Activated T-helper 1 cell treated with anti-CD3 and anti-CD28 coated beads, Interleukin-12 subunit alpha, Interleukin-12 subunit beta, Interleukin-2, Interleukin-4 antibody, amounts not matched to agents 30 ng/mL and 10 ng/mL and 1 ng/mL, durations not matched to agents 14 hours and 24 hours and 36 hours (primary cell): Measurements from ENCODE around the gene SLC35A5. TPM values are rescaled to one million over a fixed set of nuclear protein-coding genes. Genes with fewer than 3 reads are reported as not detected.

Experiments used
- DNase-seq: peaks from one replicate; pipeline ENCODE4 v3.0.0; 2021; ENCODE audit warnings: low spot score
- H3K27ac Mint-ChIP-seq: one replicate; pipeline ENCODE4 v1.8.0; 2021; ENCODE audit warnings: mild to moderate bottlenecking, mixed read lengths
- H3K27me3 Mint-ChIP-seq: one replicate; pipeline ENCODE4 v1.8.0; 2022; ENCODE audit warnings: mild to moderate bottlenecking, moderate library complexity, mixed read lengths; ENCODE audit not compliant: insufficient read depth
- H3K36me3 Mint-ChIP-seq: one replicate; pipeline ENCODE4 v1.8.0; 2021; ENCODE audit warnings: low read depth, mixed read lengths
- H3K4me1 Mint-ChIP-seq: one replicate; pipeline ENCODE4 v1.8.0; 2021; ENCODE audit warnings: low read depth, mixed read lengths
- H3K4me3 Mint-ChIP-seq: one replicate; pipeline ENCODE4 v1.8.0; 2021; ENCODE audit warnings: mild to moderate bottlenecking, moderate library complexity, mixed read lengths
- H3K9me3 Mint-ChIP-seq: one replicate; pipeline ENCODE4 v1.8.0; 2021; ENCODE audit warnings: mixed read lengths
- intact Hi-C: fragments of 100-400 bp; cut with micrococcal nuclease; formaldehyde crosslinking; loops from one replicate; pipeline ENCODE4 v1.15.1; 2024
- total RNA-seq: library from RNA; stranded (reverse); gene quantifications from 2 replicates; pipeline ENCODE4 v1.2.3, GENCODE V29; 2022

SLC35A5 gene
- total RNA-seq, 1 donor from 2014 or later, result 15.5 TPM

- peaks cover 7% of the 10 kb centered on the region for H3K27me3 Mint-ChIP-seq
- peaks cover 2% of the 10 kb centered on the region for H3K36me3 Mint-ChIP-seq
- H3K27ac Mint-ChIP-seq, result no peak overlapping the region
- intact Hi-C loops, result no loop called here
- peaks cover 5% of the 10 kb centered on the region for H3K4me1 Mint-ChIP-seq
- H3K4me3 Mint-ChIP-seq, result no peak overlapping the region
- no peak for DNase-seq
- H3K9me3 Mint-ChIP-seq, result no peaks in the 10 kb centered on the region
Measured at GRCh38 chr3:112610121-112610520, 48.3 kb downstream of the SLC35A5 start.

DNA sequence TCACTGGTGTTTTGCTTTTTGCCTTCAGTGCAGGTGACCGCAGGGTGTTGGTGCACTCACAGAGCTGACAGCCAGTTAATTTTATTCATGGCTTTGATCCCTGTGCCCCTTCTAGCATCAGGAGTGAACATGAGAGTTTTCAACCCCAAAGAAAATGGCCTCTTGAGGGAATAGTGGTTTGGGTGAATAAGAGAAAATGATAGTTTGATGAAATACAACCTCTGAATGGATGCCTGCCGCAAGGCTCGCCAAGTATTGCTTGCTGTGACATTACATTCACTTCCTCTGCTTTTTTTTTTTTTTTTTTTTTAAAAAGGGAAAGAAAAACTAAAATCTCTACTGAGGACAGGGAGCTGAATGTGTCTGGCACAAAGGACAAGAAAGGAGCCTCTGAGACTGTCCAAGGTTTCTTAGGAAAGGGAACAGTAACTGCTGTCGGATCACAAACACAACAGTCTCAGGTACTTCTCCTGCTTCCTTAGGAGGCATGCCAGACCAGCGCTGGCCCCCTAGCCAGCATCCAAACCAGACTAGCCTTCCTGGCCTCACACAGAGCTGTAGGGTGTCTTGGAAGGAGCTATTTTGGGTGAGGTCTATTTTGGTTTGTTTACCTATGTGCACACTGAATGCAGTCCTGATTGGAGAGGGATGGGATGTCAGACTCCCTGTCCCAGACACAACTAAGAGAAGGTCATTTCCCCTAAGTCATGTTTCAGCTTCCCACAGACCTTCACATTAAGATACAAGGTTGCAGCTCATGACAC lies 50.1 kb downstream of the SLC35A5 start:
- no peak overlapping the region for H3K27ac Mint-ChIP-seq
- no peak overlapping the region for H3K4me3 Mint-ChIP-seq
- peaks cover 7% of the 10 kb centered on the region for H3K4me1 Mint-ChIP-seq
- peaks cover 7% of the 10 kb centered on the region for H3K27me3 Mint-ChIP-seq
- DNase-seq, result no peak
- H3K36me3 Mint-ChIP-seq, result peaks cover 2% of the 10 kb centered on the region
- H3K9me3 Mint-ChIP-seq, result no peaks in the 10 kb centered on the region
- intact Hi-C loops, result no loop called here

- H3K36me3 Mint-ChIP-seq, result peaks cover 2% of the 10 kb centered on the region
- no peaks in the 10 kb centered on the region for H3K9me3 Mint-ChIP-seq
- H3K4me3 Mint-ChIP-seq, result no peak overlapping the region
- peaks cover 14% of the 10 kb centered on the region for H3K4me1 Mint-ChIP-seq
- H3K27ac Mint-ChIP-seq, result no peak overlapping the region
- H3K27me3 Mint-ChIP-seq, result peaks cover 2% of the 10 kb centered on the region
- intact Hi-C loops, result no loop called here
- no peak for DNase-seq
Measured at GRCh38 chr3:112615989-112616731, 54.3 kb downstream of the SLC35A5 start.

DNA sequence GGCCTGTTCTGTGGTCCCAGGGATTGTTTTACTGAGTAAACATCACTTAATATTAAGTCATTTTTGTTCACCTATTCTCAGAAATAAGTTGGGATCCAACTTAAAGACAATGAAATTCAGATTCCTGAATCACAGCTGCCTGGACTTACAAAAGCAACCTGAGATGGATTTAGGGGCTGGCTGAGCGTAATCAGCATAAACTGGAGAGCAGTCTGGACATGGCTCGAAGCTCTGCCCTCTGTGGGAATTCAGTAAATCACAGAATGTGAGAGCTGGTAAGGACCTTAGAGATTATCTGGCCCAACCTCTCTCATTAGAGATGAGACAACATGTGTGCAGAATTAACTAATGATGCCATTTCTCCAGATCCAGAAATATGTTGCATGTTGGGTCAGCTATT lies 55.4 kb downstream of the SLC35A5 start:
- Mint-ChIP-seq H3K36me3 (peaks cover 2% of the 10 kb centered on the region), H3K4me1 (peaks cover 14% of the 10 kb centered on the region), H3K9me3 (no peaks in the 10 kb centered on the region), H3K27ac (no peak overlapping the region), H3K4me3 (no peak overlapping the region), H3K27me3 (peaks cover 1% of the 10 kb centered on the region)
- DNase-seq, result no peak
- intact Hi-C loops, result no loop called here

DNA sequence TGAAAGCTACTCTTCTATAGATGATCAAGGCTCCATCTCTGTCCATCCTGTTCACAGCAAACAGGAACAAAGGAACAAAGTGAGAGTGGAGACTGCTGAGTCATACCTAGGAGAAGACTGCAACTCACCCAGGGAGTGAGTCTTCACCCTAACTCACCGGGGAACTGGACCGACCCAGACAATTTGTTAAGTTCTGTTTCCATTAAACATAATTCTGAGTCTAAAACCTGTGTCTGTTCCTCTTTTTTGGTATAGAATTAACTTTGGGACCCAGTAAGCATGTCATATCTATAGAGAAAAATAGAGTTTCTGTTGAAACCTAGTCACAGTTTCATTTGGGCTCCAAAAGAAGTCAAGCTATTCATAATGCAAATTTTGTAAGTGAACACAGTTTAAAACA lies 57.5 kb downstream of the SLC35A5 start:
- Mint-ChIP-seq H3K36me3 (peaks cover 2% of the 10 kb centered on the region), H3K4me1 (peaks cover 14% of the 10 kb centered on the region), H3K27ac (no peak overlapping the region), H3K4me3 (no peak overlapping the region), H3K9me3 (no peaks in the 10 kb centered on the region), H3K27me3 (no peaks in the 10 kb centered on the region)
- intact Hi-C loops, result no loop called here
- no peak for DNase-seq

GRCh38 chr3:112623213-112623612 lies 61.4 kb downstream of the SLC35A5 start:
- H3K9me3 Mint-ChIP-seq, result no peaks in the 10 kb centered on the region
- H3K36me3 Mint-ChIP-seq, result no peaks in the 10 kb centered on the region
- intact Hi-C loops, result no loop called here
- H3K4me1 Mint-ChIP-seq, result peaks cover 8% of the 10 kb centered on the region
- DNase-seq, result no peak
- H3K27ac Mint-ChIP-seq, result no peak overlapping the region
- H3K4me3 Mint-ChIP-seq, result no peak overlapping the region
- H3K27me3 Mint-ChIP-seq, result peaks cover 2% of the 10 kb centered on the region

DNA sequence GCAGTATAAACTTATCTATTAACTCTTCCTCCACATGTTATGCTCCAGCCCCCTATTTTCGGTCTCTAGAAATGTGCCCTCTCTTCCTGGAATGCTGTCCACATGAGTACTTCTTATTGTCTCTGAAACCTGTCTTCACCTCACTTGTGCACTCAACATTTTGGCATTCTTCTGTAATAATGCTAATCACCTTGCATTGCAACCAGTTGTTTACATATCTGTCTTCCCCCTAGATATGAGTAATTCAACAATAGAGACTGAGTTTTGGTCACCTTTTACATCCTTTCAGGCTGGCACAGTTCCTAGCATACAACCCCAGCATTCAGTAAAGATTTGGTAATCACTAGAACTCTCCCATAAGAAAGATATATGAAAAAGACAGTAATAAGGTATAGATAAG lies 61.9 kb downstream of the SLC35A5 start:
- Mint-ChIP-seq H3K4me3 (no peak overlapping the region), H3K9me3 (no peaks in the 10 kb centered on the region), H3K4me1 (peaks cover 8% of the 10 kb centered on the region), H3K27ac (no peak overlapping the region), H3K36me3 (no peaks in the 10 kb centered on the region), H3K27me3 (peaks cover 2% of the 10 kb centered on the region)
- no peak for DNase-seq
- intact Hi-C loops, result no loop called here

DNA sequence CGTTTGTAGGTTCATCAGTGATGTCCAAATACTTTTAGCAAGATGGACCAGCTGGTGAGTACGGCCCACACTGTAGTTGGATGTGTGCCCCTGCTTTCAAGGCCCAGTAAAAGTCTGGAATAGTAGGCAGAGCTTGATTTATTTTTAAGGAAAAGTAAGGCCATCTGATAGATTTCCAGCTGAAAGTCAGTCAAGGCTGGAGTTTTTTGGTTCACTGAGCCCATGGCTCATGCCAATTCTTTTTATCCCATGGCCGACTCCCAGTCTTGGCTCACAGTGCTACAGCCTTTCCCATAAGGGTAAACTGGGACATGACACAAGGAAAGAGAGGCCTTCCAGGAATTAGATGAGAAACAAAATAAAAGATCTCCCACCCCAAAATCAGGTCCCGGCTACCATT lies 65.6 kb downstream of the SLC35A5 start:
- Mint-ChIP-seq H3K9me3 (no peaks in the 10 kb centered on the region), H3K27ac (no peak overlapping the region), H3K4me3 (no peak overlapping the region), H3K27me3 (peaks cover 2% of the 10 kb centered on the region), H3K36me3 (no peaks in the 10 kb centered on the region), H3K4me1 (peaks cover 6% of the 10 kb centered on the region)
- no peak for DNase-seq
- intact Hi-C loops, result no loop called here

DNA sequence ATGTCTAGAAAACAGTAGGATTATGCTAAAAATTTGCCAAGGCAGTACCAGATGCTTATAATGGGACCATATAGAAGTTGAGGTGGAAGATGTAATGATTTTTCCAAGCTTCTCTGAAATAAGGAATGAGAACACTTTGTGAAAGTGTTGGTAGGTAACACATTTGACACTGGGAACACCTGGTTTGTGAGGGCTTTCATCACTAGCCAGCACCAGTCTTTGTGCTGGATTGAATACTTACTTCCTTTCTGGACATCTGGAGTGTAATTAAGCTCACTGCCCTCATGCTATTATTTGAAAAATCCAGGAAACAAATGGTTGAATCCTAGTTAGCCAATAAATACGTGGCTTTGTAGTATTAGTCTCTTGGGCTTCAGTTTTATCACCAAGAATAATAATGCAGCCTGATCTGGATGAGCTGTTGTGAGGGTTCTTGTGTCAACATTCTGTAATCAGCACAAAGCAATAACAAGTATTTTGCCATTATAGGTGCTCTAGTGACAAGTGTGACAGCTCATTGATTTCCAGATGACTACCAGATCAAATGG lies 66.1 kb downstream of the SLC35A5 start:
- Mint-ChIP-seq H3K27me3 (peaks cover 2% of the 10 kb centered on the region), H3K27ac (no peak overlapping the region), H3K36me3 (no peaks in the 10 kb centered on the region), H3K9me3 (no peaks in the 10 kb centered on the region), H3K4me1 (peaks cover 6% of the 10 kb centered on the region), H3K4me3 (no peak overlapping the region)
- DNase-seq, result no peak
- intact Hi-C loops, result no loop called here

DNA sequence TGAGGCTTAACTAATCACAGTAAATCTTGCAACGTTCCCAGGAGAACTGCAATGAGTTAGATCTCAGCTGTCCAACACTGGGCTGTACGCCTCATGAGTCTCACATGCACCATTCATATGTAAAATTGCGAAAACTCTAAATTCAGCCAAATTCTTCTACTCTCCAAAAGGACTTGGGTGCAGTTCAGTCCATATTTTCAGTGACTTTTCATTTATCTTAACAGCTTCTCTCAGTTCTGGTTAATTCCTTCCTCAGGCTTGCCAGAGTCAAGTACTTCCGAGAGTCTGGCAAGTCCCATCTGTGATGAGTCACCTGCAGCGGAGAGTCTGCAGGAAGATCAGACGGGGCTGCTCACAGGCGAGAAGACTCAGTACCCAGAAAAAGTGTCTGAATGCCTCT lies 67.6 kb downstream of the SLC35A5 start:
- H3K4me1 Mint-ChIP-seq, result peaks cover 10% of the 10 kb centered on the region
- peaks cover under 1% of the 10 kb centered on the region for H3K27me3 Mint-ChIP-seq
- no peak overlapping the region for H3K27ac Mint-ChIP-seq
- no peaks in the 10 kb centered on the region for H3K36me3 Mint-ChIP-seq
- no peak overlapping the region for H3K4me3 Mint-ChIP-seq
- DNase-seq, result peak; percentile 12
- no peaks in the 10 kb centered on the region for H3K9me3 Mint-ChIP-seq
- intact Hi-C loops, result no loop called here

DNA sequence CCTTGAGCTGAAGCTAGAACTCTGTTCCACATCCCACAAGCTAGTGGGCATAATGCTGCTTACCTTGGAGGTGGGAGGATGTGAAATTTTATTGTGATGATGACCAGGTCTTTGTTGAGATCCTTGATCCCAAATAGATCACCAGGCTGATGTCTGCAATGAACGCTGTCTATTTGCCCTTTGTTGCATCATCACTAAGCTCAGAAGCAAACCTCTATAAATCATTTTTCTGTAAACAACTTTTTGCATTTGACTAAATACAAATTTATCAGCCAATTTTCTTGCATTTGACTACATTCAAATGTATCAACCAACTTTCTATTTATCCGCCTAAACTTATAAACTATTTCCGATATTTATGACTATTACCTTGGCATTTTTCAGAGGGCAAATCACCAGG lies 69.4 kb downstream of the SLC35A5 start:
- no peaks in the 10 kb centered on the region for H3K36me3 Mint-ChIP-seq
- no peaks in the 10 kb centered on the region for H3K27me3 Mint-ChIP-seq
- no peak overlapping the region for H3K4me3 Mint-ChIP-seq
- peaks cover 29% of the 10 kb centered on the region for H3K4me1 Mint-ChIP-seq
- no peak overlapping the region for H3K27ac Mint-ChIP-seq
- DNase-seq, result no peak
- H3K9me3 Mint-ChIP-seq, result no peaks in the 10 kb centered on the region
- intact Hi-C loops, result no loop called here

DNA sequence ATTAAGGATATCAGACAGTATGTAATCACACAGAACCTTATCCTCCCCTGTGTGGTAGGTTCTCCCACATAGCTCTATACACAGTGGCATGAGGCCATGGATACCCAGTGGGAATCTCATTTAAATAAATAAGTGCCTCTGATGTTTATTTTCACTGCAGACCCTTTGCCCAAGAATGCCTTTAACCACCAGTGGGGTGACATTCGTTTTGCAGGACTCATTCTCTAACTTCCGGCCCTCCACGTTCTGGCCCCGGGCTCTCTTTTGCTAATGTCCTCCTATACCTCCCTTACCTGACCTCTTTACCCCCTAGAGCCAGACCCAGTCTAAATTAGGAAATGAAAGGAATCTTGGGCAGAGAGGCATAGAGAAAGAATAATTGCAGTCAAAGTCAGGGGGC lies 70.8 kb downstream of the SLC35A5 start:
- no peaks in the 10 kb centered on the region for H3K9me3 Mint-ChIP-seq
- no peaks in the 10 kb centered on the region for H3K27me3 Mint-ChIP-seq
- no peaks in the 10 kb centered on the region for H3K36me3 Mint-ChIP-seq
- no peak overlapping the region for H3K27ac Mint-ChIP-seq
- no peak overlapping the region for H3K4me3 Mint-ChIP-seq
- peaks cover 29% of the 10 kb centered on the region for H3K4me1 Mint-ChIP-seq
- intact Hi-C loops, result no loop called here
- DNase-seq, result no peak

DNA sequence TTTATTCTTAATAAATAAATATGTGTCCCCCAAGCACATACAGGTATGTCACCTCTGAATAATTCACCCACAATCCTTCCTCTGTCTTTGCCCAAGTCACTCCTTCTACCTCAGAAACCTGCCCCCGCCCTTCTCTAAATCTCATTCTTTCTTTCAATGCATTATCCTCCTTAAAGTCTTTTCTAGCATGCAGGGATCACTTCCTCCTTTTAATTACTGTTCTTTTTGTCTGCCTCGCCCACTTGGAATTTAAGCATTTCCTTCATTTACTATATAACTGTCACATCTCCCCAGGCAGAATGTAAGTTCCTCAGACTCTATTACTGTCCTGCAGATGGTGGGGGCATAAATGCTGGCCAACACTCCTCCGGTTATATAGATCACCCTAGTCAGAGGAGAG lies 71.3 kb downstream of the SLC35A5 start:
- no peak overlapping the region for H3K4me3 Mint-ChIP-seq
- no peak overlapping the region for H3K27ac Mint-ChIP-seq
- intact Hi-C loops, result no loop called here
- H3K9me3 Mint-ChIP-seq, result no peaks in the 10 kb centered on the region
- no peaks in the 10 kb centered on the region for H3K27me3 Mint-ChIP-seq
- H3K36me3 Mint-ChIP-seq, result no peaks in the 10 kb centered on the region
- peaks cover 29% of the 10 kb centered on the region for H3K4me1 Mint-ChIP-seq
- no peak for DNase-seq
